ENCODE data around the gene SLC8A3.

- TF ChIP-seq CTCF (IDR thresholded peaks at IDR 0.05; ENCODE audit: low read length) (no peak), EZH2 (IDR thresholded peaks at IDR 0.05; ENCODE audit: borderline replicate concordance, low read length) (no peak)
These were observed 55.3 kb downstream of the SLC8A3 start for GRCh38 chr14:70133461-70133860.
